ENCODE data around the gene CNTN5.

DNA sequence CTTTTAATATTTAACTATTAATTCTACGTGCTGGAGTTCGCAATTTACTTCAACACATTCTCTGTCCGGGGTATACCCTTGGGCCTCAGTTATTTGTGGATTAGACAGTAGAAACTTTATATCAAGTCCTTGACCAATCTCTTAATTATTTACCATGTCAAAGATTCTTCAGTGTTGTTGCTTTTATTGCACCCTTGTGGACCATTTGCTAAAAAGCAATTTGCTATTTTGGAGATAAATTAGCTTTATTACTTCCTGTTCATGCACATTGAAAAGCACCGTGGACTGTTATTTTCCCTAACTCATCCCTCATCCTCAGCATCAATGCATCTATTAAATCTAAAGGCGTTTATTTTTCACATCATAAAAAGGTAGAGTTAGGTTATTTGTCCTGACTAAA is 609.9 kb downstream of the CNTN5 start:
- TF ChIP-seq, protein P1, sequence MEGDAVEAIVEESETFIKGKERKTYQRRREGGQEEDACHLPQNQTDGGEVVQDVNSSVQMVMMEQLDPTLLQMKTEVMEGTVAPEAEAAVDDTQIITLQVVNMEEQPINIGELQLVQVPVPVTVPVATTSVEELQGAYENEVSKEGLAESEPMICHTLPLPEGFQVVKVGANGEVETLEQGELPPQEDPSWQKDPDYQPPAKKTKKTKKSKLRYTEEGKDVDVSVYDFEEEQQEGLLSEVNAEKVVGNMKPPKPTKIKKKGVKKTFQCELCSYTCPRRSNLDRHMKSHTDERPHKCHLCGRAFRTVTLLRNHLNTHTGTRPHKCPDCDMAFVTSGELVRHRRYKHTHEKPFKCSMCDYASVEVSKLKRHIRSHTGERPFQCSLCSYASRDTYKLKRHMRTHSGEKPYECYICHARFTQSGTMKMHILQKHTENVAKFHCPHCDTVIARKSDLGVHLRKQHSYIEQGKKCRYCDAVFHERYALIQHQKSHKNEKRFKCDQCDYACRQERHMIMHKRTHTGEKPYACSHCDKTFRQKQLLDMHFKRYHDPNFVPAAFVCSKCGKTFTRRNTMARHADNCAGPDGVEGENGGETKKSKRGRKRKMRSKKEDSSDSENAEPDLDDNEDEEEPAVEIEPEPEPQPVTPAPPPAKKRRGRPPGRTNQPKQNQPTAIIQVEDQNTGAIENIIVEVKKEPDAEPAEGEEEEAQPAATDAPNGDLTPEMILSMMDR (IDR thresholded peaks at IDR 0.05), result no peak
- TF ChIP-seq POLR2A (IDR thresholded peaks at IDR 0.05), result no peak
